Activated CD4-positive, alpha-beta T cell treated with anti-CD3 and anti-CD28 coated beads for 36 hours (primary cell): ENCODE measurements around the gene PTK6. TPM values are rescaled to one million over a fixed set of nuclear protein-coding genes. Genes with fewer than 3 reads are reported as not detected.
"Not testable (repeated sequence)": the region's sequence is repeated elsewhere in the genome, so short reads cannot be mapped to it uniquely, and the experiment has no call there.

ENCODE experiments used
- ATAC-seq: fragments of 200-7000 bp; cut with Tn5 transposase; one replicate; pipeline ENCODE4 v1.10.0; 2021; ENCODE audit warnings: mild to moderate bottlenecking, moderate library complexity
- CTCF ChIA-PET: fragments of 350-600 bp; sonication (Branson Sonifier 250); formaldehyde crosslinking; loops from one replicate; lab custom pipeline; 2021; ENCODE audit warnings: antibody characterized with exemption; lab: Charles Lee
- POLR2A ChIA-PET: fragments of 350-600 bp; sonication (Branson Sonifier 250); formaldehyde crosslinking; loops from one replicate; lab custom pipeline; 2021; ENCODE audit warnings: antibody characterized with exemption, inconsistent platforms; lab: Charles Lee
- DNase-seq: peaks from one replicate; pipeline ENCODE4 v3.0.0-alpha.2; 2020
- H3K27ac Mint-ChIP-seq: one replicate; pipeline ENCODE4 v1.8.0; 2021; ENCODE audit warnings: mixed read lengths
- H3K27me3 Mint-ChIP-seq: one replicate; pipeline ENCODE4 v1.8.0; 2021; ENCODE audit warnings: mixed read lengths
- H3K36me3 Mint-ChIP-seq: one replicate; pipeline ENCODE4 v1.8.0; 2021; ENCODE audit warnings: low read depth, mixed read lengths
- H3K4me1 Mint-ChIP-seq: one replicate; pipeline ENCODE4 v1.8.0; 2021; ENCODE audit warnings: mixed read lengths
- H3K4me3 Mint-ChIP-seq: one replicate; pipeline ENCODE4 v1.8.0; 2021; ENCODE audit warnings: mild to moderate bottlenecking, moderate library complexity, mixed read lengths
- H3K9me3 Mint-ChIP-seq: one replicate; pipeline ENCODE4 v1.8.0; 2021; ENCODE audit warnings: low read depth, mixed read lengths
- intact Hi-C, 2 experiments: fragments of 100-400 bp; cut with DNase I in 1 of 2; cut with micrococcal nuclease in 1 of 2; formaldehyde crosslinking; loops; one replicate each; pipeline versions ENCODE4 v1.14.2 to v1.15.1; 2022 to 2024; cut with DNase I, micrococcal nuclease
- total RNA-seq, 2 experiments: library from RNA; stranded (reverse); gene quantifications; one replicate each; pipeline ENCODE4 v1.2.3, GENCODE V29; 2021

The PTK6 gene
- total RNA-seq, 2 experiments from 2014 or later: 0.25 to 0.48 TPM

DNA sequence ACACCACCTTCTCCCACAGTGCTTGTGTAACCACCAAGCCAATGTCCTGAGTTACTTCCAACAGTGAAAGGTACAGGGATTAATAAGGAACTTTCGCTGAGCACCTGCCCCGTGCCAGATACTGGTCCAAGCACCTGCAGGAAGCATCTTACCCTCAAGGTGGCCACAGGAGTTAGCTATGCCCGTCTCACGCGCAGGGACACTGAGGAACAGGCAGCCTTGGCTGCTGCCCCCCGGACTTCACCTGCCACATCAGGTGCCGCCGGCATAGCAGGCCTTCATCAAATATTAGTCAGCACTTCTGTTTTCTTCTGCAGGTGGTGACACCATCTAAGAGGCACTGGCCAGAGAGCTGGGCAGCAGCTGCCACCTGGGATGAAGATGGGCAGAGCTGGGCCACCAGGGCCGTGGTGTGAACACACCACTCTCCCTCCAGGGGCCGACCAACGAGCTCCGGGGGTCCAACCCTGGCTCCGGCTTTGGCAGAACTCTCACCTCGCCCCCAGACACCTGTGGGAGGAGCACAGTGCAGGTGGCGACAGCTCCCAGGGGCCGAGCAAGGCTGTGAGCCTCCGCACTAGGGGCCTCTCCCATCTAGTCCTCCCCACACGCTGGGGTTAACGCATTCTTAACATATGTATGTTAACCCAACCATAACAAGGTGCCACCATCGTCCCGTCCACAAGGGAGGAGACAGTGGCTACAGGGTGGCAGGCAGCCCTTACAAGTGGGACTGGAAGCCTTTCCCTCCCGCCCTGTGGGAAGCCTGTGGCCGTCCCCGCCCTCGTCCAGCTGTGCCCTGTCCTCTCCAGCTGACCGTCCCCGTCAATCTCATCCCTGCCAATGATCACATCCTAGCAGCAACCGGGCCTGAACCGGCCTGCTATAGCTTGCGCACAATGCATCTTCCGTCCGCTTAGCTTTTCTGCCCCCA is 19.5 kb downstream of the PTK6 start:
- Mint-ChIP-seq H3K4me1 (peaks cover 11% of the 10 kb centered on the region), H3K27ac (no peak overlapping the region), H3K36me3 (peaks cover 15% of the 10 kb centered on the region), H3K9me3 (peaks cover 12% of the 10 kb centered on the region), H3K27me3 (peaks cover 13% of the 10 kb centered on the region), H3K4me3 (no peak overlapping the region)
- ATAC-seq: no peak
- ChIA-PET POLR2A (no interaction called here), CTCF (no interaction called here)
- no peak for DNase-seq
- intact Hi-C loops: no loop called here

GRCh38 chr20:63514520-63514919 is 22.7 kb downstream of the PTK6 start:
- ATAC-seq, H3K36me3 Mint-ChIP-seq, H3K27ac Mint-ChIP-seq, DNase-seq, H3K4me3 Mint-ChIP-seq, CTCF ChIA-PET, H3K4me1 Mint-ChIP-seq, intact Hi-C loops: not testable (repeated sequence)
- Mint-ChIP-seq H3K27me3 (peaks cover 24% of the 10 kb centered on the region), H3K9me3 (peaks cover 12% of the 10 kb centered on the region)
- POLR2A ChIA-PET: interaction anchor here (0.6 kb wide), 1 partner anchor 24 kb away, joined by 7 read pairs; no protein-coding TSS in a partner anchor

GRCh38 chr20:63513207-63513606 is 24.0 kb downstream of the PTK6 start:
- ATAC-seq (no peak), DNase-seq (no peak)
- ChIA-PET POLR2A (no interaction called here), CTCF (no interaction called here)
- H3K4me1 Mint-ChIP-seq: peaks cover 1% of the 10 kb centered on the region
- H3K27ac Mint-ChIP-seq: no peak overlapping the region
- peaks cover 29% of the 10 kb centered on the region for H3K27me3 Mint-ChIP-seq
- intact Hi-C loops: no loop called here
- peaks cover 4% of the 10 kb centered on the region for H3K36me3 Mint-ChIP-seq
- H3K4me3 Mint-ChIP-seq: no peak overlapping the region
- H3K9me3 Mint-ChIP-seq: peaks cover 12% of the 10 kb centered on the region

DNA sequence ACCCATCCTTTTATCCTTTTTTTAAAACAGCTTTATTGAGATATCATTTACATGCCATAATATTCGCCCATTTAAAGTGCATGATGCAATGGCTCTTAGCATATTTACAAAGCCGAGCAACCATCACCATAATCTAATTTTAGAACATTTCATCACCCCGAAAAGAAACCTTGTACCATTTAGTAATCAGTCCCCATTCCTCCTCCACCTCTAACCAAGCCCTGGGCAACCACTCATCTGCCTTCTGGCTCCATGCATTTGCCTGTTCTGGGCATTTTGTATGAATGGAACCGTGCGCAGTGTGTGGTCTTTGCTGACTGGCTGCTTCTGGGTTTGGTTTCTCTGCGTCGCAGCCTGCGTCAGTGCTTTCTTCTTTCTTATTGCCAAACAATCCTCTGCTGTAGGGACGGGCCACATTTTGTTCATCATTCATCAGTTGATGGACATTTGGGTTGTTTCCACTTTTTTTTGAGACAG is 28.1 kb downstream of the PTK6 start:
- CTCF ChIA-PET: no interaction called here
- Mint-ChIP-seq H3K27me3 (peaks cover 38% of the 10 kb centered on the region), H3K27ac (no peak overlapping the region), H3K4me3 (no peak overlapping the region), H3K4me1 (peaks cover 3% of the 10 kb centered on the region), H3K9me3 (peaks cover 13% of the 10 kb centered on the region), H3K36me3 (peaks cover under 1% of the 10 kb centered on the region)
- POLR2A ChIA-PET: no interaction called here
- intact Hi-C loops: no loop called here
- ATAC-seq (no peak), DNase-seq (no peak)

DNA sequence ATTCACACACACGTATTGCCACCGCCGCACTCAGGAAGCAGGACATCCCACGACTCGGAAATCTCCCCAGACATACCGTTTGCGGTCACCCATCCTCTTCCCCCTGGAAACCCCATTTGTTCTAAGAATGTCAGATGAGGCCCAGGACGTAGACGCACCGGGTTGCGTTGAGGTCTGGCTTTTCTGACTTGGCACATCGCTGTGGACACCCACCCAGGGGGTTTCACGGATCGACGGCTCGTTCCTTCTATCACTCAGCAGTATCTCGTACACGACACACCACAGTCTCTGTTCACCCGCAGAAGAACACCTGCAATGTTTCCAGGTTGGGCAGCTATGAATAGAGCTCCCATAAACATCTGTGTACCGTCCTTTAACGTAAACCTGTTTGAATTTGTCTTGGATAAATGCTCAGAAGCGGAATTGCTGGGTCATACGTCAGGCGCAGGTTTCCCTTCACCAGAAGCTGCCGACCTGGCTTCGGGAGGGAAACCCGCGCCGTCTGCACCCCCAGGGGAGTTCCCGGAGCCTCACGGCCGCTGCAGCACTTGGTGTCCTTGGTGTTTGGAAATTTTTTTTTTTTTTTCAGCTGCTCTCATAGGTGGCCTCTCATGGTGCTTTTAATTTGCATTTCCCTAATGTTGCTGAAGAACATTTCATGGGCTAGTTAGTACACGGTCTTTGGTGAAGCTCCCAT is 29.0 kb downstream of the PTK6 start:
- no peak for ATAC-seq
- peaks cover 35% of the 10 kb centered on the region for H3K27me3 Mint-ChIP-seq
- H3K27ac Mint-ChIP-seq: no peak overlapping the region
- ChIA-PET POLR2A (no interaction called here), CTCF (no interaction called here)
- H3K4me1 Mint-ChIP-seq: peaks cover 3% of the 10 kb centered on the region
- DNase-seq: no peak
- H3K36me3 Mint-ChIP-seq: no peaks in the 10 kb centered on the region
- H3K9me3 Mint-ChIP-seq: peaks cover 8% of the 10 kb centered on the region
- intact Hi-C loops: no loop called here
- peak overlapping the region; percentile 20 for H3K4me3 Mint-ChIP-seq

GRCh38 chr20:63507083-63507743 is 30.0 kb downstream of the PTK6 start:
- POLR2A ChIA-PET: no interaction called here
- intact Hi-C loops: no loop called here
- peaks cover 7% of the 10 kb centered on the region for H3K9me3 Mint-ChIP-seq
- H3K27ac Mint-ChIP-seq: no peak overlapping the region
- no peak for ATAC-seq
- CTCF ChIA-PET: no interaction called here
- no peak overlapping the region for H3K4me3 Mint-ChIP-seq
- peaks cover 3% of the 10 kb centered on the region for H3K4me1 Mint-ChIP-seq
- peaks cover 30% of the 10 kb centered on the region for H3K27me3 Mint-ChIP-seq
- no peaks in the 10 kb centered on the region for H3K36me3 Mint-ChIP-seq
- no peak for DNase-seq

DNA sequence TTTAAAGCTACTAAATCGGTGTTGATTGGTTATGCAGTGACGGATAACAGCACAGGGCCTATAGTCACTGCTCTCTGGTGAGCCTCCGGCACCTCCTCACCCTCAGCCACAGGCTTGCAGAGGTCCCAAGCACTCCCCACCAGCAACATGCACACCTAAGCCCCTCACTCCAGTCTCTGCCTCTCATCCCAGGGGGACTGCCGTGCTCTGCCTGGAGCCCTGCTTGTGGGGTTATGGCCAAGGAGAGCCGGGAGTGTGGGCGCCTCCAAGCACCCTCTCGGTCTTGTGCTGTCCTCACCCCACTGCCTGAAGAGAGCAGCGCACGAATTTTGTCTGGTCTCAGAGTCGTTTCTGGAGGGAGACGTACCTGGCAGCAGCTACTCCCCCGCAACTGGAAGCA is 31.5 kb downstream of the PTK6 start:
- H3K4me1 Mint-ChIP-seq: peaks cover 3% of the 10 kb centered on the region
- POLR2A ChIA-PET: no interaction called here
- H3K36me3 Mint-ChIP-seq: no peaks in the 10 kb centered on the region
- intact Hi-C loops: no loop called here
- no peak overlapping the region for H3K27ac Mint-ChIP-seq
- H3K9me3 Mint-ChIP-seq: peaks cover 7% of the 10 kb centered on the region
- peaks cover 30% of the 10 kb centered on the region for H3K27me3 Mint-ChIP-seq
- no peak overlapping the region for H3K4me3 Mint-ChIP-seq
- CTCF ChIA-PET: interaction anchor here (0.5 kb wide), 1 partner anchor 604 kb away, joined by 3 read pairs; no protein-coding TSS in a partner anchor
- ATAC-seq: no peak
- DNase-seq: no peak

- ChIA-PET POLR2A (no interaction called here), CTCF (interaction anchor here (0.5 to 0.6 kb wide), 2 partner anchors 10 to 604 kb away, joined by 3 read pairs; no protein-coding TSS in a partner anchor)
- Mint-ChIP-seq H3K27ac (no peak overlapping the region), H3K27me3 (peaks cover 28% of the 10 kb centered on the region), H3K9me3 (peaks cover 7% of the 10 kb centered on the region), H3K4me1 (peaks cover 3% of the 10 kb centered on the region), H3K36me3 (no peaks in the 10 kb centered on the region), H3K4me3 (no peak overlapping the region)
- DNase-seq: no peak
- no peak for ATAC-seq
- intact Hi-C loops: no loop called here
Observed at GRCh38 chr20:63505281-63505680, 31.9 kb downstream of the PTK6 start.

- ATAC-seq (no peak), DNase-seq (no peak)
- H3K4me1 Mint-ChIP-seq: peaks cover 3% of the 10 kb centered on the region
- intact Hi-C loops: no loop called here
- H3K4me3 Mint-ChIP-seq: no peak overlapping the region
- no peaks in the 10 kb centered on the region for H3K36me3 Mint-ChIP-seq
- peaks cover 7% of the 10 kb centered on the region for H3K9me3 Mint-ChIP-seq
- peaks cover 24% of the 10 kb centered on the region for H3K27me3 Mint-ChIP-seq
- ChIA-PET CTCF (interaction anchor here (0.6 kb wide), 1 partner anchor 10 kb away, joined by 3 read pairs; no protein-coding TSS in a partner anchor), POLR2A (no interaction called here)
- no peak overlapping the region for H3K27ac Mint-ChIP-seq
Observed at GRCh38 chr20:63504642-63505041, 32.5 kb downstream of the PTK6 start.

DNA sequence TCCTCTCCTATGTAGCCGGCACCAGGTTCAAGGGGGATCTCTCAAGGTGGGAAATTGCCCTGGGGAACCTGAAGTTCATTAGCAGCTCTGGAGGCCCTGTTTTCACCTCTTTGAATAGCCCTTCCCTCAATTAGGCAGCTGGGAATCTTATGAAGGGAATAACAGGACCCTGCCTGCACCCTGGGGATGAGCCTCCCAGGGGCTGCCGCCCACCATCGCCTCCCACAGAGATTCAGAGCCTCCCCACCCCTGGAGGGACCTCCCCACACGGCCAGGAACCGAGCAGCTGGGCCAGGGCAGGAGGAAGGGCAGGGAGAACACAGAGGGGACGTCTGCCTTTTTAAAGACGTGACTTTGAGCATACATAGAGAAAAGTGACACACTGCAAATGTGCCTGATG is 33.7 kb downstream of the PTK6 start:
- ATAC-seq (no peak), DNase-seq (no peak)
- intact Hi-C loops: no loop called here
- H3K9me3 Mint-ChIP-seq: peaks cover 7% of the 10 kb centered on the region
- POLR2A ChIA-PET: no interaction called here
- CTCF ChIA-PET: interaction anchor here (1.5 kb wide), 1 partner anchor 18 kb away, joined by 4 read pairs; no protein-coding TSS in a partner anchor
- H3K27me3 Mint-ChIP-seq: peaks cover 18% of the 10 kb centered on the region
- no peak overlapping the region for H3K4me3 Mint-ChIP-seq
- no peak overlapping the region for H3K27ac Mint-ChIP-seq
- H3K4me1 Mint-ChIP-seq: peaks cover 3% of the 10 kb centered on the region
- H3K36me3 Mint-ChIP-seq: no peaks in the 10 kb centered on the region

DNA sequence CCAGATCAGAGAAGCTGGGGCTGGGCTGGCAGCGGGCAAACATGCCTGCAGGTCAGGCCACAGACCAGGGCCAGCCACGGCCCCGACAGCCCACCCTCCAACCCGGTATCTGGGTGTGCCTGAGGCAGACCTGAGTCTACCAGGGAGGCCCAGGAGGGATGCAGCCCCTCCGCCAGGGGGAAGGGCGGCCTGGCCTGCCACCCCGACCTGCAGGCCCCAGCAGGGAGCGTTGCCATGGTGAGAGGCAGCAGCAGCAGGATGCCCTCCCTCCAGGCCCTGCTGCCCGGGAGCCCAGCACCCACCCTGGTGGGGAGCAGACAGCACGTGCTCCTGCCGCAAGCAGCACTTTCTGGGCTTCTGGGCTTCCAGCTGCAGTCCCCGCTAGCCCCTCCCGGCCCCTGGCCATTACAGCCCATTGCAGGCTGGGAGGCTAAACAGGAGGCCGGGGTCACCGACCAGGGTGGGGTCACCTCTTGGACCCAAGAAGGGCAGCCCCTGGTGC is 34.5 kb downstream of the PTK6 start:
- no peaks in the 10 kb centered on the region for H3K36me3 Mint-ChIP-seq
- H3K27ac Mint-ChIP-seq: no peak overlapping the region
- intact Hi-C loops: no loop called here
- H3K27me3 Mint-ChIP-seq: peaks cover 13% of the 10 kb centered on the region
- peaks cover 7% of the 10 kb centered on the region for H3K9me3 Mint-ChIP-seq
- POLR2A ChIA-PET: no interaction called here
- DNase-seq (no peak), ATAC-seq (no peak)
- H3K4me1 Mint-ChIP-seq: peaks cover 3% of the 10 kb centered on the region
- no peak overlapping the region for H3K4me3 Mint-ChIP-seq
- CTCF ChIA-PET: interaction anchor here (1.5 kb wide), 1 partner anchor 19 kb away, joined by 4 read pairs; no protein-coding TSS in a partner anchor
